NCI-H748 treated with DMSO at 0.1 percent for 48 hours (cell line): ENCODE data around the gene PDIA4.

Source experiments
- DNase-seq: peaks from one replicate; lab custom pipeline; 2025; lab: John Stamatoyannopoulos, UW

The PDIA4 gene

DNA sequence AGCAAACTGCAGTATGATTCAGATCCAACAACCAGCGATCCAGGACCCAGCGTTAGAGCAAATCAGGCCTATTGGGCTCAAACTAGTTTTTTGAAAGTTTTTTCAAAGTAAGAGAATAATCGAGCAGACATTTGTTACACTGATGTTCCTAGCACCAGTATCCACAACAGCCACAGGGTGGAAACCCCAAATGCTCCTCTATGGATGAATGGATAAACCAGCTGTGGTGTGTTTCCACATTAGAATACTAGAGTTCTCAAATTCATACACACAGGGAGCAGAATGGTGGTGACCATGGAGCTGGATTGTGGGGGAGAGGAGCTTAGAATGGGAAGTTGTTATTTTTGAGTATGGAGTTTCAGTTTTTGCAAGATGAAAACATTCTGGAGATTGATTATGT, 60.7 kb downstream of the PDIA4 start:
- DNase-seq = no peak

DNA sequence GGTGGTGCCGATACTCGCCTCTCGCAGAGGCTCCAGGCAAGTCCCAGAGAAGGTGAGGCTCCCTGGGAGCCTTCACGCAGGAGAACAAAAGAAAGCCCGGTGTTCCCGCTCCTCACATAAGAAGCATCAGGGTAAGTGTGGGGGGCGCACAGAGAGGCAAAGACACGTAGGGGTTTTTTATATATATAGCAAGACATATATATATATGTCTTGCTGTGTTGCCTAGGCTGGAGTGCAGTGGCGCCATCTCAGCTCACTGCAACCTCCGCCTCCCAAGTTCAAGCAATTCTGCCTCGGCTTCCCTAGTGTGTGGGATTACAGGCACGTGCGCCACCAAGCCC, 61.3 kb downstream of the PDIA4 start:
- no peak for DNase-seq

DNA sequence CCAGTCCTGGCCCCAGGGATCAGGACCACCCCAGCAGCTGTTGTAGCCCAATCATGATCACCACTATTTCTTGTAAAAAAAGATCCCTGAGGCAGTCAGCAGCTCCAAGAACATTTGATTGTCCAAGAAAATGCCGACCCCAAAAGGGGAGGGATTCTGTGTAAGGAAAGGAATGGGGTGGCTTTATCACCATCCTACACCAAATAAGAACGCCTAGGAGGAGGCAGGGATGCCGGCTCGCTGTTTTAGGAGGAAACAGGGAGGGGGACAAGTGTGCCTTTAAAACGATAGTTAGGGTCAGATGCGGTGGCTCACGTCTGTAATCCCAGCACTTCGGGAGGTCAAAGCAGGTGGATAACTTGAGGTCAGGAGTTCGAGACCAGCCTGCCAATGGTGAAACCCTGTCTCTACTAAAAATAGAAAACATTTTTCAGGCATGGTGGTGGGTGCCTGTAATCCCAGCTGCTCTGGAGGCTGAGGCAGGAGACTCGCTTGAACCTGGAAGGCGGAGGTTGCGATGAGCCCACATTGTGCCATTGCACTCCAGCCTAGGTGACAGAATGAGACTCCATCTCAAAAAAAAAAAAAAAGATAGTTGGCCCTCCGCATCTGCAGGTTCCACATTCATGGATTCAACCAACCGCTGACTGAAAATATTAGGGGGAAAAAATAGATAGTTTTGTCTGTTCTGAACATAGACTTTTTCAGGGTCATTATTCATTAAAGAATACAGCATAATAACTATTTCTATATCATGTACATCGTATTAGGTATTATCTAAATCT, 63.6 kb downstream of the PDIA4 start:
- no peak for DNase-seq

DNA sequence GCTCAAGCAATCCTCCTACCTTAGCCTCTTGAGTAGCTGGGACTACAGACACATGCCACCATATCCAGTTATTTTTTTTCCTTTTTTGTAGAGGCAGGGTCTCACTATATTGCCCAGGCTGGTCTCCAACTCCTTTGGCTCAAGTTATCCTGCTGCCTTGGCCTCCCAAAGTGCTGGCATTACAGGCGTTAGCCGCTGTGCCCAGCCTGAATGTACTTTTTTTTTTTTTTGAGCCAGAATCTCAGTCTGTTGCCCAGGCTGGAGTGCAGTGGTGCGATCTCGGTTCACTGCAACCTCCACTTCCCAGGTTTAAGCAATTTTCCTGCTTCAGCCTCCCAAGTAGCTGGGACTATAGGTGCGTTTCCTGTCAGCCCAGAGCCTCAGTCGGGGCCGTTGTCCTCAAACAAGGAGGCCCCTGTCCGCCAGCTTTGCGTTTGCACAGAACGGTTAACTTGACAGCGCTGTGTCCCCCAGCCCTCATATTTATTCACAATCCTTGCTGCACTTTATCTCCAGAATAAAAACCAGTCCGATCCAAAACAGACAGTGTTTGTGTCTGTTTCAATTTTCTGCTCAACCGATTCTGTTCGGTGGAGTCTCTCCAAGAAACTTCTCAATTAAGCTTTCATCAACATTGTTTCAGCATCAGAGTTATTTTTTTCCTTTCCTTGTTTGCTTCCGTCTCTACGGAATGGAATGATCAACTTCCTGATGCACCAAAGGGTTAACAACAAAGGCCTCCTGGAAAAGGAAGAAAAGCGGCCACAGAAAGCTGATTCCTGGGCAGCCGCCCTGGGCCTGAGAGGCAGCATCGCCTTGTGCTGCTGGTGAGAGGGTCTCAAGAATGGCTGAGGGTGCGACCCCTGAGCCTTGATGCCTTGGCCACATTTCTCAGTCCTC, 64.5 kb downstream of the PDIA4 start:
- peak; percentile 21 for DNase-seq

DNA sequence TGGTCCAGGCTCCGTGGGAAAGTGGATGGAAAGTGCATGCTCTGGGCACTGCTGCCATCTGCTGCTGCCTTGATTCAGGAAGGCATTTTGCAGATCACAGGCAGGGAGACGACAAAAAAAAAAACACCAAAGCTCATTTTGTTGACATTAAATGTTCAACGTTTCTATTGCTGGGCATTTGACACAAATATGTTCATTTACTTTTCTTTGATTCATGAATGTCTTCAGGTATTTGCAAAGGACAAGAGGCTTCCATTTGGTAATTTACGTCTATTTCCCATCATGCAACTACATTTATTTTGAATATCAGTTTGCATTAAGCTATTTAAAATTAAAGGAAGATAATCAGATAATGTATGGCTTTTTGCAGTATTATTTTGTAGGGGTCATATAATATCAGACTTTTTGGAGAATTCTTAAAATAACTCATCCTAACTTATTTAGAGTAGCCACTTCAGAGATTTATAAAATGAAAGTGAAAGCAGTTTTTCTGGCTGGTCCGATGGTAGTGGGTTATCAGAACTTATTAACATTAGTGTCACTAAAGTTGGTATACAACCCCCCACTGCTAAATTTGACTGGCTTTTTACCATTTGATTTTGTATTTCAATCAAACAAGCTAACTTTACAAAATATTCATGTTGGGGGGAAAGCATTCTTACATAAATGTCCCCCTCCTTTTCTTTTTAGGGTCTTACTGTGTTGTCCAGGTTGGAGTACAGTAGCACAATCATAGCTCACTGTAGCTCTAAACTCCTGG, 65.3 kb downstream of the PDIA4 start:
- DNase-seq = peak; percentile 81

DNA sequence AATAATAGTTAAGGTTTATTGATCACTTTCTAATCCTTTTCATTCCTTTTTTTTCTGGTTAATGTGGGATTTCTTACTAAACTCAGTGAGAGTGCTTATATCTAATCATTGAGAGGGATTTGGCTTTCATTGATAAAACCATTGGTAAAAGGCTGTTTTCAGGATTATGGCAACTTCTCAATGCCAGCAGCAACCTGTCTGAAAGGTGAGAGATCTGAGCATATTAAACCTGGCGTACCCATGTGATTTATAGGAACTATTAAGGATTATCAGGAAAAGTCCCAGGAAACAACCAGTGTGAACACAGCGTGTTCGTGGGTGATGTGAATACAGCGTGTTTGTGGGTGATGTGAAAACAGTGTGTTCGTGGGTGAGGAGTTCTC, 65.9 kb downstream of the PDIA4 start:
- no peak for DNase-seq

DNA sequence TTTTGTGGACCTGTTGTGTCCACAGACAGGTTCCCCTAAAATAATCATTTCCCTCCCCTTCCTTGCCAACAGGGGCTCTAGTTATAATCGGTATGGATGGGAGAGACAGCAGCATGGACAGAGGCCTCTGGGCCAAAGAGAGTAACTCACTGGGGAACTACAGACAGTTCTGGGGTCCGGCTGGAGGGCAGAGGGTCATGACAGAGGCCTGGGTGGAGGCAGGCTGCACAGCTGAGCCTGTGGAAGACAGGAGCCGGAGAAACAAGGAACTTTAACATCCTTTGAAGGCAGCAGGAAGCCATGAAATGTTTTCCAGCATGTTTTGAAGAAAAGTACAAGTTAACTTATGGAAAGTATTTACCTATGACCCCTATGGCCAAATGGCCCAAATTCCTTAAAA, 68.6 kb downstream of the PDIA4 start:
- DNase-seq = no peak

DNA sequence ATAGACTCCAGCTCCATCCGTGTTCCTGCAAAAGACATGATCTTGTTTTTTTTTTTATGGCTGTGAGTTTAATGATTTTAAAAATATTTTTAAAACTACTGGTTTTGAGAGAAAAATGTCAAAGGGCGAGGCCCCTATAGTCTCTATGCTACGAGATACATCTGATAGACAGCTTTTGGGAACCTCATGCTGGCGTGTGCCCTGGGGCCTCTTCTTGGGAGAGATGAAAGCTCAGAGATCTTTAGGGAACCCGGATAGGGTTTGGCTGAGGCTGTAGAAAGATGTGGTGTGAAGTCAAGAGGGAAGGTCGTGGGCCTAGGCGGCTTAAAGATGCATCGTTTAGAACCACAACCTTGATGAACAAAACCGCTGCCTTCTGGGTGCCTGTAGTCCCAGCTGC, 70.2 kb downstream of the PDIA4 start:
- DNase-seq = no peak

DNA sequence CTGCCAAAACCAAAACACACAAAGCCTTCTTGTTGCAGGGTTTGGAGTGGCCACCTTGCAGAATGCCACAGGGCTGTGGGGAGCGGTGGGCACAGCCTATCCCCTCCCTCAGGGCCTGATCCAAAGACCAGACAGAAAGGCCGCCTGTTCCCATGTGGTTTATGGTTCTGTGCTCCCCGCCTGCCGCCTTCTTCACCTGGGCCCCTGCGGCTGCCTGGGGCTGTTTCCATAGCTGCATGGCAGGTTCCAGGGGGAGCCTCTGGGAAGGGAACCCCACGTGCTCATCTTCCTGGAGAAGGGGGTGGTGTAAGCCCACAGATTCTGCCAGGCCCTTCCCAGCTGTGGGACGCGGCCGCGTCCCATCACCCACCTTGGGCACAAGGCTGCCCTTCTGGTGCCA, 73.5 kb downstream of the PDIA4 start:
- DNase-seq = no peak

DNA sequence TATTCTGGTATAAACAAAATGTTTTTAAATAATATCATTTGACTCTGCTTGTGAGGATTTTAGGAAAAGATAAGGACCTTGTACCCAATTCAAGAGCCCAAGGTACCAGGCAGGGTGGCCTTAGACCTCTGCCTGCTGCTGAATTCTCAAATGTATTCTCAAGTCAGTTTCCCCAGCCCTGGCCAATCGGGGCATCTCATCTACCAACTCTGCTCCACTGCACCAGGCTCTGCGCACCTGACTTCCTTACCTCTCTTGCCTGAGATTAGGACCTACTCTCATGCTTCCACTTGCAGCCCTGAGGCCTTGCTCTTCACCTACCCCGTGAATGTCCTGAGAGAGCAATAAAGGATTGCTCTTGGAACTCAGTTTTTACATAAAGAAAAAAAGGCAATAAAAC, 74.6 kb downstream of the PDIA4 start:
- DNase-seq = no peak
